ENCODE data around the gene PHF12.

- TF ChIP-seq CTCF (IDR thresholded peaks at IDR 0.05) (no peak), POLR2AphosphoS5 (IDR thresholded peaks at IDR 0.05) (no peak), POLR2A (IDR thresholded peaks at IDR 0.05) (no peak)
These were observed 71.3 kb downstream of the PHF12 start for GRCh38 chr17:28879886-28880571.

Measured in upper lobe of left lung (tissue), 4 donors.